Activated T-cell treated with anti-CD3 and anti-CD28 coated beads, Interleukin-2, amount 50 U/mL, for 72 hours (primary cell): ENCODE measurements around the gene MEP1B. TPM values are rescaled to one million over a fixed set of nuclear protein-coding genes. Genes with fewer than 3 reads are reported as not detected.

Experiments used
- ATAC-seq, 2 donors: fragments of 150-1000 bp; cut with Tn5 transposase; replicated peaks in 1 of 2; 2 replicates each; pipeline ENCODE4 v1.10.0; 2021; ENCODE audit warnings: moderate library complexity in 2 of 2, mild to moderate bottlenecking in 1 of 2
- DNase-seq, 2 donors: peaks; one replicate each; pipeline ENCODE4 v3.0.0; 2021 to 2022; ENCODE audit warnings: mixed read lengths in 1 of 2
- H3K27ac Mint-ChIP-seq: one replicate; pipeline ENCODE4 v1.8.0; 2022; ENCODE audit warnings: mild to moderate bottlenecking, moderate library complexity, mixed read lengths
- H3K27me3 Mint-ChIP-seq: one replicate; pipeline ENCODE4 v1.8.0; 2022; ENCODE audit warnings: low read depth, mixed read lengths
- H3K36me3 Mint-ChIP-seq, 2 donors: one replicate each; pipeline ENCODE4 v1.8.0; 2022; ENCODE audit warnings: mixed read lengths in 2 of 2, mild to moderate bottlenecking in 1 of 2; ENCODE audit not compliant: insufficient read depth in 2 of 2
- H3K4me1 Mint-ChIP-seq: one replicate; pipeline ENCODE4 v1.8.0; 2022; ENCODE audit warnings: low read depth, mixed read lengths
- H3K4me3 Mint-ChIP-seq, 2 donors: one replicate each; pipeline ENCODE4 v1.8.0; 2022; ENCODE audit warnings: mild to moderate bottlenecking in 2 of 2, mixed read lengths in 2 of 2, moderate library complexity in 2 of 2
- H3K9me3 Mint-ChIP-seq, 2 donors: one replicate each; pipeline ENCODE4 v1.8.0; 2022; ENCODE audit warnings: mixed read lengths in 2 of 2
- total RNA-seq, 2 donors: library from RNA; stranded (reverse); gene quantifications; one replicate each; pipeline ENCODE4 v1.2.3, GENCODE V29; 2022

The MEP1B gene
- total RNA-seq, 2 donors from 2014 or later = not detected

GRCh38 chr18:32237049-32237448 lies 47.2 kb downstream of the MEP1B start:
- peaks cover 0 to 2% of the 10 kb centered on the region in 2 donors for H3K36me3 Mint-ChIP-seq
- H3K27me3 Mint-ChIP-seq = peaks cover 16% of the 10 kb centered on the region
- H3K9me3 Mint-ChIP-seq = peaks cover 1 to 2% of the 10 kb centered on the region in 2 donors
- no peak for DNase-seq
- no peak overlapping the region for H3K27ac Mint-ChIP-seq
- no peaks in the 10 kb centered on the region for H3K4me1 Mint-ChIP-seq
- no peak for ATAC-seq
- no peak overlapping the region for H3K4me3 Mint-ChIP-seq

- H3K27ac Mint-ChIP-seq = no peak overlapping the region
- DNase-seq = no peak
- peaks cover 19% of the 10 kb centered on the region for H3K27me3 Mint-ChIP-seq
- H3K36me3 Mint-ChIP-seq = peaks cover 0 to 2% of the 10 kb centered on the region in 2 donors
- H3K4me1 Mint-ChIP-seq = no peaks in the 10 kb centered on the region
- no peak for ATAC-seq
- no peak overlapping the region for H3K4me3 Mint-ChIP-seq
- peaks cover 1% of the 10 kb centered on the region in 2 donors for H3K9me3 Mint-ChIP-seq
These were observed 48.9 kb downstream of the MEP1B start for GRCh38 chr18:32238635-32239268.

GRCh38 chr18:32242395-32242794 lies 52.6 kb downstream of the MEP1B start:
- DNase-seq (no peak), ATAC-seq (no peak)
- H3K27me3 Mint-ChIP-seq = peaks cover 26% of the 10 kb centered on the region
- H3K4me1 Mint-ChIP-seq = no peaks in the 10 kb centered on the region
- H3K36me3 Mint-ChIP-seq = no peaks in the 10 kb centered on the region
- H3K9me3 Mint-ChIP-seq = no peaks in the 10 kb centered on the region
- H3K27ac Mint-ChIP-seq = no peak overlapping the region
- H3K4me3 Mint-ChIP-seq = no peak overlapping the region

- H3K4me1 Mint-ChIP-seq = no peaks in the 10 kb centered on the region
- H3K27me3 Mint-ChIP-seq = peaks cover 18% of the 10 kb centered on the region
- ATAC-seq (no peak), DNase-seq (no peak)
- H3K9me3 Mint-ChIP-seq = no peaks in the 10 kb centered on the region
- no peak overlapping the region for H3K4me3 Mint-ChIP-seq
- H3K27ac Mint-ChIP-seq = no peak overlapping the region
- H3K36me3 Mint-ChIP-seq = no peaks in the 10 kb centered on the region
These were observed 53.5 kb downstream of the MEP1B start for GRCh38 chr18:32243358-32243757.

GRCh38 chr18:32244881-32245280 lies 55.0 kb downstream of the MEP1B start:
- no peaks in the 10 kb centered on the region for H3K36me3 Mint-ChIP-seq
- H3K9me3 Mint-ChIP-seq = no peaks in the 10 kb centered on the region
- no peak for ATAC-seq
- H3K4me1 Mint-ChIP-seq = no peaks in the 10 kb centered on the region
- no peak for DNase-seq
- H3K27ac Mint-ChIP-seq = no peak overlapping the region
- H3K27me3 Mint-ChIP-seq = peaks cover 30% of the 10 kb centered on the region
- H3K4me3 Mint-ChIP-seq = no peak overlapping the region

- H3K36me3 Mint-ChIP-seq = no peaks in the 10 kb centered on the region
- peaks cover 37% of the 10 kb centered on the region for H3K27me3 Mint-ChIP-seq
- no peak for DNase-seq
- H3K27ac Mint-ChIP-seq = no peak overlapping the region
- no peak overlapping the region for H3K4me3 Mint-ChIP-seq
- no peak for ATAC-seq
- no peaks in the 10 kb centered on the region for H3K9me3 Mint-ChIP-seq
- no peaks in the 10 kb centered on the region for H3K4me1 Mint-ChIP-seq
These were observed 59.5 kb downstream of the MEP1B start for GRCh38 chr18:32249147-32249929.

GRCh38 chr18:32251466-32251865 lies 61.6 kb downstream of the MEP1B start:
- no peak overlapping the region for H3K27ac Mint-ChIP-seq
- no peak for ATAC-seq
- peaks cover 35% of the 10 kb centered on the region for H3K27me3 Mint-ChIP-seq
- no peaks in the 10 kb centered on the region for H3K4me1 Mint-ChIP-seq
- DNase-seq = no peak
- H3K9me3 Mint-ChIP-seq = no peaks in the 10 kb centered on the region
- H3K4me3 Mint-ChIP-seq = no peak overlapping the region
- H3K36me3 Mint-ChIP-seq = no peaks in the 10 kb centered on the region

GRCh38 chr18:32252141-32252860 lies 62.5 kb downstream of the MEP1B start:
- no peaks in the 10 kb centered on the region for H3K36me3 Mint-ChIP-seq
- no peak overlapping the region for H3K4me3 Mint-ChIP-seq
- no peaks in the 10 kb centered on the region for H3K9me3 Mint-ChIP-seq
- peaks cover 39% of the 10 kb centered on the region for H3K27me3 Mint-ChIP-seq
- no peaks in the 10 kb centered on the region for H3K4me1 Mint-ChIP-seq
- ATAC-seq (no peak), DNase-seq (no peak)
- H3K27ac Mint-ChIP-seq = no peak overlapping the region

GRCh38 chr18:32255570-32255969 lies 65.7 kb downstream of the MEP1B start:
- peaks cover 33% of the 10 kb centered on the region for H3K27me3 Mint-ChIP-seq
- no peaks in the 10 kb centered on the region for H3K9me3 Mint-ChIP-seq
- DNase-seq = no peak
- ATAC-seq = no peak
- no peak overlapping the region for H3K27ac Mint-ChIP-seq
- peaks cover 5% of the 10 kb centered on the region for H3K4me1 Mint-ChIP-seq
- H3K36me3 Mint-ChIP-seq = no peaks in the 10 kb centered on the region
- H3K4me3 Mint-ChIP-seq = no peak overlapping the region

GRCh38 chr18:32257084-32257785 lies 67.4 kb downstream of the MEP1B start:
- H3K27me3 Mint-ChIP-seq = peaks cover 42% of the 10 kb centered on the region
- H3K4me3 Mint-ChIP-seq = no peak overlapping the region
- peaks cover 5% of the 10 kb centered on the region for H3K4me1 Mint-ChIP-seq
- H3K36me3 Mint-ChIP-seq = no peaks in the 10 kb centered on the region
- no peak overlapping the region for H3K27ac Mint-ChIP-seq
- ATAC-seq = no peak
- no peak for DNase-seq
- H3K9me3 Mint-ChIP-seq = no peaks in the 10 kb centered on the region

- peaks cover 5% of the 10 kb centered on the region for H3K4me1 Mint-ChIP-seq
- H3K4me3 Mint-ChIP-seq = no peak overlapping the region
- no peak overlapping the region for H3K27ac Mint-ChIP-seq
- DNase-seq = no peak
- no peak for ATAC-seq
- no peaks in the 10 kb centered on the region for H3K36me3 Mint-ChIP-seq
- H3K9me3 Mint-ChIP-seq = no peaks in the 10 kb centered on the region
- H3K27me3 Mint-ChIP-seq = peaks cover 39% of the 10 kb centered on the region
These were observed 68.3 kb downstream of the MEP1B start for GRCh38 chr18:32258148-32258547.

GRCh38 chr18:32258558-32259204 lies 68.8 kb downstream of the MEP1B start:
- peaks cover 39% of the 10 kb centered on the region for H3K27me3 Mint-ChIP-seq
- no peak overlapping the region for H3K27ac Mint-ChIP-seq
- H3K36me3 Mint-ChIP-seq = no peaks in the 10 kb centered on the region
- no peaks in the 10 kb centered on the region for H3K9me3 Mint-ChIP-seq
- peaks cover 5% of the 10 kb centered on the region for H3K4me1 Mint-ChIP-seq
- no peak for ATAC-seq
- no peak overlapping the region for H3K4me3 Mint-ChIP-seq
- no peak for DNase-seq
